ENCODE results near the gene RCOR3.
"Not testable (repeated sequence)": the region's sequence is repeated elsewhere in the genome, so short reads cannot be mapped to it uniquely, and the experiment has no call there.

Gene RCOR3

GRCh38 chr1:211296396-211296795 is 37.2 kb downstream of the RCOR3 start:
- no peak overlapping the region for H3K4me3 ChIP-seq (ENCODE audit: low read depth, low read length)
- no peak for DNase-seq (ENCODE audit: low read depth)
- no peak for TF ChIP-seq CTCF (IDR thresholded peaks at IDR 0.05; ENCODE audit: control insufficient read depth, extremely low read depth, insufficient read depth)

- H3K4me3 ChIP-seq (ENCODE audit: low read depth, low read length): no peak overlapping the region
- DNase-seq (ENCODE audit: low read depth): no peak
- no peak for TF ChIP-seq CTCF (IDR thresholded peaks at IDR 0.05; ENCODE audit: control insufficient read depth, extremely low read depth, insufficient read depth)
These were observed 45.9 kb downstream of the RCOR3 start for GRCh38 chr1:211305044-211305443.

- TF ChIP-seq CTCF (IDR thresholded peaks at IDR 0.05; ENCODE audit: control insufficient read depth, extremely low read depth, insufficient read depth): no peak
- no peak for DNase-seq (ENCODE audit: low read depth)
- no peak overlapping the region for H3K4me3 ChIP-seq (ENCODE audit: low read depth, low read length)
These were observed 50.5 kb downstream of the RCOR3 start for GRCh38 chr1:211309617-211310016.

GRCh38 chr1:211313392-211313791 is 54.2 kb downstream of the RCOR3 start:
- no peak overlapping the region for H3K4me3 ChIP-seq (ENCODE audit: low read depth, low read length)
- DNase-seq (ENCODE audit: low read depth): no peak
- no peak for TF ChIP-seq CTCF (IDR thresholded peaks at IDR 0.05; ENCODE audit: control insufficient read depth, extremely low read depth, insufficient read depth)

GRCh38 chr1:211318576-211319280 is 59.6 kb downstream of the RCOR3 start:
- no peak for TF ChIP-seq CTCF (IDR thresholded peaks at IDR 0.05; ENCODE audit: control insufficient read depth, extremely low read depth, insufficient read depth)
- no peak for DNase-seq (ENCODE audit: low read depth)
- no peak overlapping the region for H3K4me3 ChIP-seq (ENCODE audit: low read depth, low read length)

- no peak for TF ChIP-seq CTCF (IDR thresholded peaks at IDR 0.05; ENCODE audit: control insufficient read depth, extremely low read depth, insufficient read depth)
- no peak overlapping the region for H3K4me3 ChIP-seq (ENCODE audit: low read depth, low read length)
- DNase-seq (ENCODE audit: low read depth): no peak
These were observed 60.7 kb downstream of the RCOR3 start for GRCh38 chr1:211319892-211320291.

- DNase-seq (ENCODE audit: low read depth): no peak
- no peak overlapping the region for H3K4me3 ChIP-seq (ENCODE audit: low read depth, low read length)
- TF ChIP-seq CTCF (IDR thresholded peaks at IDR 0.05; ENCODE audit: control insufficient read depth, extremely low read depth, insufficient read depth): no peak
These were observed 61.8 kb downstream of the RCOR3 start for GRCh38 chr1:211320980-211321379.

- not testable (repeated sequence) for DNase-seq (ENCODE audit: low read depth); H3K4me3 ChIP-seq (ENCODE audit: low read depth, low read length)
These were observed 62.5 kb downstream of the RCOR3 start for GRCh38 chr1:211321646-211322045.

Data from LNCaP clone FGC (cell line).